ENCODE data around the gene TMPRSS6. TPM values are rescaled to one million over a fixed set of nuclear protein-coding genes. Genes with fewer than 3 reads are reported as not detected.

TMPRSS6 gene
- total RNA-seq, 2 experiments from 2014 or later = 39.9 to 42.1 TPM

DNA sequence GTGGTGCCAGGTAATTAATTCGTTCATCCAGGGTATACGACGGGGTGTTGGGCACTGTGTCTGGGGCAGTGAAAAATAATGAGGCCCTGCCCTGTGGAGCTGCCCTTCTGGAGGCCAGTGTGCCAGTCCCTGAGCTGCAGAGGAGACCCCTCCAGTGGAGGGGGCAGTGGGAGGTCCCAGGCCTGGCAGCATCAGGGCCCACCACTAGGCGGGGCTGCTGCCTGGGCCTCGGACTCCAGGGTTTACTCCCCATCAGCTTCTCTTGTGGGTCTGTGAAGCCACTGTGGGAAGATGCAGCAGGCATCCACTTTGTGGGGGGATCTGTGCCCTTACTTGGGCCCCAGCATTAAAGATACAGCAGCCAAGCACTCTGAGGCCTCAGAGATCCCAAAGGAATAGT is 17.4 kb upstream of the TMPRSS6 start:
- Mint-ChIP-seq H3K27ac (peak overlapping the region; percentile 71), H3K36me3 (peaks cover 41% of the 10 kb centered on the region)
- DNase-seq = peak; percentile 53

DNA sequence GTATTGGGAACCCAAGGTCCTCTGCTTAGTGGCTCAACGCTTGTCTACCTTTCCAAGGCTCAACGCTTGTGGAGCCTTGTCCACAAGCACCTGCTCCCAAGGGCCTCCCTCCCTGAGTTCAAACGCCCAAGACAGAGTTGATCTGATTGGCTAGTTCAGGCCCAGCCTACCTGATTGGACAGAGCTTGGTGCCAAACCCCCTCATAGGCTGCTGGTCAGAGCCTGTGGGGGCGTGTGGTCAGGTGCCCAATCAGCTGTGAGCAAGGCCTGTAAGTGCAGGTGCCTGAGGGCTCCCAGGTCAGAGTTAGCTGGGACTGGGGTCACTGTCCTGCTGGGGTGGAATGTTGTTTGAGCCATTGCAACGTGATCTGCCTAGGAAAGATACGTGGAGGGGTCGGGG is 16.9 kb upstream of the TMPRSS6 start:
- H3K27ac Mint-ChIP-seq = peak overlapping the region; percentile 71
- no peaks in the 10 kb centered on the region for H3K27me3 Mint-ChIP-seq
- H3K4me3 Mint-ChIP-seq = no peak overlapping the region
- H3K9me3 Mint-ChIP-seq = no peaks in the 10 kb centered on the region
- intact Hi-C loops (cut with micrococcal nuclease) = loop anchor here (10.0 kb wide), 1 partner anchor 602 kb away; the partner anchor contains the start of gene EIF3D
- ChIA-PET CTCF (interaction anchor here (1.3 to 9.1 kb wide), 9 partner anchors 12 to 134 kb away, joined by 3 to 91 read pairs (median 6); partner anchors contain the start of gene IL2RB), POLR2A (interaction anchor here (0.8 to 9.8 kb wide), 6 partner anchors 11 to 73 kb away, joined by 4 to 138 read pairs (median 11); partner anchors contain the start of gene IL2RB)
- H3K36me3 Mint-ChIP-seq = peaks cover 40% of the 10 kb centered on the region
- peaks cover 52% of the 10 kb centered on the region for H3K4me1 Mint-ChIP-seq (ENCODE audit: low read depth)
- peak; percentile 45 for DNase-seq

More for the DNA sequence above, 17.4 kb upstream of the TMPRSS6 start:
- Mint-ChIP-seq H3K4me3 (no peak overlapping the region), H3K4me1 (ENCODE audit: low read depth) (peaks cover 49% of the 10 kb centered on the region), H3K9me3 (no peaks in the 10 kb centered on the region), H3K27me3 (no peaks in the 10 kb centered on the region)
- CTCF ChIA-PET = interaction anchor here (0.7 to 9.1 kb wide), 10 partner anchors 10 to 134 kb away, joined by 3 to 91 read pairs (median 6); partner anchors contain the start of gene IL2RB
- POLR2A ChIA-PET = interaction anchor here (0.8 to 9.8 kb wide), 6 partner anchors 11 to 73 kb away, joined by 4 to 138 read pairs (median 11); partner anchors contain the start of gene IL2RB
- intact Hi-C loops (cut with micrococcal nuclease) = loop anchor here (10.0 kb wide), 1 partner anchor 602 kb away; the partner anchor contains the start of gene EIF3D

DNA sequence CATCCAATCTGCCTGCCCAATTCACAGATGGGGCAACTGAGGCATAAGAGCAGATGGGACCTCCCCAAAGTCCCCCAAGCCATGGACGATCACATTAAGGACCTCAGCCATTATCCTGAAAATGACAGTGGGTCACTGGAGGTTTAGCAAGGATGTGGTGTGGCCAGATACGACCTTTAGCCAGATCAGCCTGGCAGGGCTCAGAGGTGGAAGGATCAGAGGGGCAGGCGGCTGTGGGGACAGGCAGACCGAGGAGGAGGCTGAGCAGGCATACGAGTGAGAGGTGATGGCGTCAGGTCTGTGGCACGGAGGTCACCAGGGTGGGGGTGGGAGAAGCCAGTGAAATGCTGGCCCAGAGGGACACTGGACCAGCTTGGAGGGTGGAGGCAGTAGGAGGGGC is 14.1 kb upstream of the TMPRSS6 start:
- Mint-ChIP-seq H3K36me3 (peaks cover 37% of the 10 kb centered on the region), H3K9me3 (no peaks in the 10 kb centered on the region), H3K27ac (peak overlapping the region; percentile 100), H3K4me3 (no peak overlapping the region), H3K4me1 (ENCODE audit: low read depth) (peaks cover 75% of the 10 kb centered on the region), H3K27me3 (no peaks in the 10 kb centered on the region)
- no peak for DNase-seq
- POLR2A ChIA-PET = interaction anchor here (1.3 to 9.8 kb wide), 7 partner anchors 12 to 158 kb away, joined by 3 to 139 read pairs (median 70); partner anchors contain the start of genes CYTH4 and IL2RB
- CTCF ChIA-PET = interaction anchor here (1.9 to 9.1 kb wide), 7 partner anchors 15 to 76 kb away, joined by 5 to 91 read pairs (median 18); partner anchors contain the start of gene IL2RB
- intact Hi-C loops (cut with micrococcal nuclease) = loop anchor here (2.0 to 10.0 kb wide), 4 partner anchors 29 to 599 kb away; partner anchors contain the start of genes EIF3D and IFT27

DNA sequence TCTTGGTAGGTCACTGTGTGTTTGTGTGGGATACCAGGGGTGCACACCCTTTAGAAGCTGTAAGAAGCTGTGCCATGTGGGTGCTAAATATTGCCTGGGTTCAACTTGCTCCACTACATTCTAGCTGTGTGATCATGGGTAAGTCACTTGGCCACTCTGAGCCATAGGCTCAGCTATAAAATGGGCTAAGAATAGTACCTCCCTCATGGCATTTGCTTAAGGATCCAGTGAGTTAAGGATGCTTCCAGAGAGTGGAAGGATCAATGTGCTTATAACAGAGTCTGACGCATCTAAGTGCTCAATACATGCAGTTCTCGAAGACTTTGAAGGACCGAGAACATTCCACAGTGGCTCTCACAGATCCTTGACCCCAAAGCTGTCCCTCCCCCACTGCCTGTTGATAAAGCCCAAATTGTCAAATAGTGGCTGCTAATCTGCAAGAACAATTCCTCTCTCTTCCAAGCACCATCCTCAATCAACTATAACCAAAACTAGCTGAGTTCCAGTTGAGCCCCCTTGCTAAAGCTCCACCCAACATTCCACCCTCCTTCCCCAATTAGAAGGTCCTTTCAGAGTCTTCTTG is 13.2 kb upstream of the TMPRSS6 start:
- peaks cover 84% of the 10 kb centered on the region for H3K4me1 Mint-ChIP-seq (ENCODE audit: low read depth)
- H3K4me3 Mint-ChIP-seq = peak overlapping the region; percentile 88
- H3K36me3 Mint-ChIP-seq = peaks cover 40% of the 10 kb centered on the region
- H3K27ac Mint-ChIP-seq = peak overlapping the region; percentile 100
- ChIA-PET CTCF (interaction anchor here (0.7 to 9.1 kb wide), 22 partner anchors 10 to 137 kb away, joined by 3 to 91 read pairs (median 6); partner anchors contain the start of genes IL2RB, KCTD17 and TST), POLR2A (interaction anchor here (1.0 to 9.8 kb wide), 22 partner anchors 13 to 598 kb away, joined by 3 to 139 read pairs (median 6); partner anchors contain the start of genes CYTH4, IL2RB and KCTD17)
- no peaks in the 10 kb centered on the region for H3K27me3 Mint-ChIP-seq
- no peak for DNase-seq
- intact Hi-C loops (cut with micrococcal nuclease) = loop anchor here (1.0 to 10.0 kb wide), 10 partner anchors 16 to 598 kb away; partner anchors contain the start of genes EIF3D, IFT27 and IL2RB
- H3K9me3 Mint-ChIP-seq = no peaks in the 10 kb centered on the region

DNA sequence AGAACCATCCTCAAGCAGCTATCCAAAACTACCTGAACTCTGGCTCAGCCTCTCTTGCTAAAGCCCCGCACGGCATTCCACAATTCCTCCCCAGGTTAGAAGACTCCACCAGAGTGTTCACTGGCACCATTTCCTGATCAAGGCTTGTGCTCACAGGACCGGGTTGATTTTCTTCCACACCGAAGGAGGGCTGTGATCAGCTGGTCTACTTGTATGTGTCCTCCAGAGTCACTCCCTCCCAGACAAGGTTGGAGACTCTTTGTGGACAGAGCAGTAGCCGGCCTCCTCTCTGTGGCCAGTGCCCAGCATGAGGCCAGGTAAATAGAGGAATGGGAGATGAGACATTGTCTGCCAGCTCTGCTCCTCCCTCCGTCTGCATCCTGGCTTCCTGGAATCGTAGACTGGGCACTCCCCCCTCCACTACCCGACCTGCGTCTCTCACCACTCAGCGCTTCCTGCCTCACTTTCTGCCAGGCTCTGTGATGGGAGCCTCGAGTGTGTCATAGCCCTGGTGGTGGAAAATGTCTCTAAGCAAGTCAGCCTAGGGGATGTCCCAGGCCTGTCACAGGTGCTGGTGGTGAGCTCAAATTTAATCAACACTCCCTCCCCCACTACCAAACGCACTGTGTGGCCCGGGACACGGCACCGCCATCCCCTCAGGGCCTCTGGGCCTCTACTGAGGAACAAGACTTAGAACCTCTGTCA is 12.5 kb upstream of the TMPRSS6 start:
- peak overlapping the region; percentile 88 for H3K4me3 Mint-ChIP-seq
- DNase-seq = peak; percentile 97
- H3K9me3 Mint-ChIP-seq = no peaks in the 10 kb centered on the region
- CTCF ChIA-PET = interaction anchor here (0.7 to 9.1 kb wide), 21 partner anchors 11 to 138 kb away, joined by 3 to 91 read pairs (median 6); partner anchors contain the start of genes IL2RB, KCTD17 and TST
- POLR2A ChIA-PET = interaction anchor here (0.6 to 9.8 kb wide), 27 partner anchors 14 to 598 kb away, joined by 3 to 139 read pairs (median 5); partner anchors contain the start of genes CYTH4, IL2RB, KCTD17 and MPST
- intact Hi-C loops (cut with micrococcal nuclease) = loop anchor here (1.0 to 10.0 kb wide), 10 partner anchors 16 to 597 kb away; partner anchors contain the start of genes EIF3D, IFT27 and IL2RB
- peak overlapping the region; percentile 100 for H3K27ac Mint-ChIP-seq
- peaks cover 81% of the 10 kb centered on the region for H3K4me1 Mint-ChIP-seq (ENCODE audit: low read depth)
- peaks cover 33% of the 10 kb centered on the region for H3K36me3 Mint-ChIP-seq
- H3K27me3 Mint-ChIP-seq = no peaks in the 10 kb centered on the region

DNA sequence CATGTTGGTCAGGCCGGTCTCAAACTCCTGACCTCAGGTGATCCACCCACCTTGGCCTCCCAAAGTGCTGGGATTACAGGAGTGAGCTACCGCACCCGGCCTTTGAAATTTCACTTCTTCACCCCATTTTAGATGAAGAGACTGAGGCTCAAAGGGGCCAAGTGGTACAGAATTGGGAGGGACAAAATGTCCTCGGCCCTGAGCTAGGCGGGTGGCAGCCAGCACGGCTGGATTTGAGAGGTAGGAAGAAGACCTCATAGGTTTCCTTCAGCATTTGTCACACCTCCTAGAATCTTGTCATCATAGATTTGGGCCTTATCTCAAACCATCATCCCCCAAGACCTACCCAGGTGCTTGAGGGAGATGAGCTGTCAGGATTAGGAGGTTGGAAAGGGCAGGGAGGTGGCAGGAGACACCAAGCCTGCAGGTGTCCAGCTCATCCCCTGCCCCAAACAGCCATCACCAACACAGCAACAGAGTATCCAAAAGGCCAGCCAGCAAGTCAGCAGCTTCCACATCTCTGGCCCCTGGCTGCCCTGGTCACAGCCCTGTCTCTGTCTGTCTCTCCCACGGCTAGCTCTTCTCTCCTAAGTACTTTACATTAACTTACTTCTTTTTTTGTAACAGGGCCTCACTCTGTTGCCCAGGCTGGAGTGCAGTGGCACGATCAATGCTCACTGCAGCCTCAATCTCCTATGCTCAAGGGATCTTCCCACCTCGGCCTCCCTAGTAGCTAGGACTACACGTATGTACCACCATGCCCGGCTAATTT is 11.2 kb upstream of the TMPRSS6 start:
- Mint-ChIP-seq H3K4me1 (ENCODE audit: low read depth) (peaks cover 82% of the 10 kb centered on the region), H3K36me3 (peaks cover 23% of the 10 kb centered on the region), H3K27ac (peak overlapping the region; percentile 100), H3K4me3 (peak overlapping the region; percentile 88), H3K9me3 (no peaks in the 10 kb centered on the region), H3K27me3 (no peaks in the 10 kb centered on the region)
- DNase-seq = no peak
- intact Hi-C loops (cut with micrococcal nuclease) = loop anchor here (5.0 to 10.0 kb wide), 2 partner anchors 343 to 596 kb away; partner anchors contain the start of genes EIF3D and IFT27
- POLR2A ChIA-PET = interaction anchor here (0.6 to 9.8 kb wide), 13 partner anchors 15 to 345 kb away, joined by 3 to 139 read pairs (median 10); partner anchors contain the start of genes IFT27 and IL2RB
- CTCF ChIA-PET = interaction anchor here (1.0 to 9.1 kb wide), 11 partner anchors 18 to 486 kb away, joined by 3 to 91 read pairs (median 17); partner anchors contain the start of gene KCTD17

DNA sequence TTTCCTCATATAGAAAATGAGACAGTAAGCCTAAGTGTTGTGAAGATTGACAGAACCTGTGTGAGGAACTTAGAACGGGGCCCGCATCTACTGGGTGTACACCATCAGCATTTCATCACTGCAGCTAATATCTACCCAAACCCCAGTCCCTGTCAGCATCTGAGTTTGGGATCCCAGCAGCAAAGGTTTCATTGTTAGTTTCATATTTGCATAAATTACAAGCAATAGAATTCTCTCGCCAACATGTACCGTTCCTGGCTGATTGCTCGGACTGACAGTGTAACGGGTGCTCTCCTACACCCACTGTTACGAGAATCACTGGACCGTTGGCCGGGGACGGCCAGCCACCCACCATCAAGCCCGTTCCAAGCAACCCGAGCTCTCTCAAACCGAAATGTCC is 10.4 kb upstream of the TMPRSS6 start:
- Mint-ChIP-seq H3K27me3 (no peaks in the 10 kb centered on the region), H3K36me3 (peaks cover 22% of the 10 kb centered on the region), H3K4me1 (ENCODE audit: low read depth) (peaks cover 79% of the 10 kb centered on the region), H3K27ac (peak overlapping the region; percentile 100), H3K9me3 (no peaks in the 10 kb centered on the region), H3K4me3 (peak overlapping the region; percentile 58)
- ChIA-PET CTCF (interaction anchor here (1.0 to 9.1 kb wide), 9 partner anchors 40 to 487 kb away, joined by 3 to 91 read pairs (median 7); partner anchors contain the start of gene KCTD17), POLR2A (interaction anchor here (0.6 to 9.8 kb wide), 8 partner anchors 16 to 344 kb away, joined by 3 to 139 read pairs (median 53); partner anchors contain the start of genes IFT27 and IL2RB)
- intact Hi-C loops (cut with micrococcal nuclease) = loop anchor here (5.0 to 10.0 kb wide), 2 partner anchors 343 to 595 kb away; partner anchors contain the start of genes EIF3D and IFT27
- no peak for DNase-seq

DNA sequence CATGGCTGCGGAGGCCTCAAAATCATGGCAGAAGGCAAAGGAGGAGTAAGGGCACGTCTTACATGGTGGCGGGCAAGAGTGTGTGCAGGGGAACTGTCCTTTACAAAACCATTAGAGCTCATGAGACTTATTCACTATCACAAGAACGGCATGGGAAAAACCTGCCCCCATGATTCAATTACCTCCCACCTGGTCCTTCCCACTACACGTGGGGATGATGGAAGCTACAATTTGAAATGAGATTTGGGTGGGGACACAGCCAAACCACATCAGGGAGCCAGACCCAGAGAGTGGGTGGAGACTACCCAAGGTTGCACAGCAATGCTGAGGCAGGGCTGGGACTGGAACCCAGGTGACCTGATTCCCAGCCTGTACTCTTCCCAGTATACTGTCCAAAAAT is 8.6 kb upstream of the TMPRSS6 start:
- intact Hi-C loops (cut with micrococcal nuclease) = no loop called here
- no peaks in the 10 kb centered on the region for H3K9me3 Mint-ChIP-seq
- CTCF ChIA-PET = interaction anchor here (0.8 to 1.8 kb wide), 4 partner anchors 9 to 80 kb away, joined by 3 to 4 read pairs (median 3); no protein-coding TSS in a partner anchor
- H3K27me3 Mint-ChIP-seq = no peaks in the 10 kb centered on the region
- no peak overlapping the region for H3K4me3 Mint-ChIP-seq
- DNase-seq = no peak
- H3K27ac Mint-ChIP-seq = peak overlapping the region; percentile 28
- POLR2A ChIA-PET = interaction anchor here (1.5 to 9.8 kb wide), 3 partner anchors 29 to 38 kb away, joined by 3 to 138 read pairs (median 5); partner anchors contain the start of gene IL2RB
- peaks cover 20% of the 10 kb centered on the region for H3K36me3 Mint-ChIP-seq
- H3K4me1 Mint-ChIP-seq (ENCODE audit: low read depth) = peaks cover 61% of the 10 kb centered on the region

DNA sequence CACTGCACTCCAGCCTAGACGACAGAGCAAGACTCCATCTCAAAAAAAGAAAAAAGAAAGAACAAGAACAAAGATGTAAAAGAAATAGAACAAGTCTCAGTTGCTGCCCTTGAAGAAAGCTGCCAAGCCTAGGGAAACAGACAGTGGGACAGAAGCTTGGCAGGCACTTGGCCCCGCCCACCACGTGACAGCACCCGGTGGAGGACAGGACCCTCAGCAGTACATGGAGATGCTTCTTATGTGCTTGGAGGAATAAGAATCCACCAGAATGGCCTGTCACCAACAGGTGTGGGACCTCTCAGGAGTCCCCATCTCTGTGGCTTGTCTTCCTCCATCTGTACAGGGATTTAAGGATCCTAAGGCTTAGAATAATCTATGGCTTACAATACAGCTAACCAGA is 7.6 kb upstream of the TMPRSS6 start:
- ChIA-PET POLR2A (interaction anchor here (1.5 to 1.6 kb wide), 2 partner anchors 35 to 37 kb away, joined by 3 to 5 read pairs; no protein-coding TSS in a partner anchor), CTCF (interaction anchor here (1.8 kb wide), 1 partner anchor 10 kb away, joined by 3 read pairs; no protein-coding TSS in a partner anchor)
- H3K4me3 Mint-ChIP-seq = no peak overlapping the region
- no peaks in the 10 kb centered on the region for H3K9me3 Mint-ChIP-seq
- peaks cover 52% of the 10 kb centered on the region for H3K4me1 Mint-ChIP-seq (ENCODE audit: low read depth)
- H3K36me3 Mint-ChIP-seq = peaks cover 19% of the 10 kb centered on the region
- H3K27me3 Mint-ChIP-seq = no peaks in the 10 kb centered on the region
- no peak overlapping the region for H3K27ac Mint-ChIP-seq
- intact Hi-C loops (cut with micrococcal nuclease) = no loop called here
- DNase-seq = no peak

DNA sequence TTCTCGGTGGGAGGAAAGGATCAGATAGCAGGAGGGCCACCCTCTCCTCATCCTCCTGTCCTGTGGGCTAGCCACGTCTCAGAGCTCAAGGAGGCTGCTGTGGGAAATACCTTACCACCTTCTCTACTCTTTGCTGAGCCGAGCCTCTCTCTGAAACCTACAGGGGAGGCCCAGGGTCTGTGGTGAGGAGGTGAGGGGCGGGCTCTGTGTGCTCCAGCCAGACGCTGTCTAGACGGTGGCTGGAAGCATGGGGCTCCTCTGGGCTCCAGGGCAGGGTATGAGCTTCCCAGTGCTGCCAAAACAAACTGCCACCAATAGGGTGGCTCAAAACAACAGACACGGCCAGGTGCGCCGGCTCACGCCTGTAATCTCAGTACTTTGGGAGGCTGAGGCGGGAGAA is 5.5 kb upstream of the TMPRSS6 start:
- H3K36me3 Mint-ChIP-seq = peaks cover 12% of the 10 kb centered on the region
- DNase-seq = no peak
- peaks cover 35% of the 10 kb centered on the region for H3K4me1 Mint-ChIP-seq (ENCODE audit: low read depth)
- H3K27me3 Mint-ChIP-seq = no peaks in the 10 kb centered on the region
- ChIA-PET POLR2A (no interaction called here), CTCF (no interaction called here)
- no peak overlapping the region for H3K27ac Mint-ChIP-seq
- intact Hi-C loops (cut with micrococcal nuclease) = no loop called here
- H3K4me3 Mint-ChIP-seq = no peak overlapping the region
- H3K9me3 Mint-ChIP-seq = no peaks in the 10 kb centered on the region
